Ovary (tissue), 9 donors: Measurements from ENCODE around the gene NKX6-2. TPM values are rescaled to one million over a fixed set of nuclear protein-coding genes. Genes with fewer than 3 reads are reported as not detected.

Source experiments
- DNase-seq, 5 donors: peaks; one replicate each; pipeline ENCODE4 v3.0.0-alpha.2; 2019 to 2020
- H3K27ac ChIP-seq, 2 donors: fragments of 200-600 bp; one replicate each; pipeline versions ENCODE4 v1.5.1 to v1.8.0; 2019 to 2022
- H3K27me3 ChIP-seq: fragments of 200-600 bp; one replicate; pipeline ENCODE4 v1.8.0; 2022
- H3K36me3 ChIP-seq: fragments of 200-600 bp; sonication (generic); one replicate; pipeline ENCODE4 v1.5.1; 2019
- H3K4me1 ChIP-seq: one replicate; pipeline ENCODE4 v1.8.1; 2013; ENCODE audit warnings: mild to moderate bottlenecking, moderate library complexity; ENCODE audit not compliant: insufficient read depth
- H3K4me3 ChIP-seq: fragments of 200-600 bp; sonication (generic); one replicate; pipeline ENCODE4 v1.5.1; 2017
- H3K9me3 ChIP-seq, 2 donors: fragments of 200-600 bp in 1 of 2; sonication (generic) in 1 of 2; one replicate each; pipeline versions ENCODE4 v1.5.1 to v1.8.1; 2013 to 2019; ENCODE audit warnings: mild to moderate bottlenecking in 1 of 2, moderate library complexity in 1 of 2
- CTCF ChIP-seq, 3 donors: fragments of 450-650 bp in 2 of 3; fragments of 200-600 bp in 1 of 3; IDR thresholded peaks; one replicate each; pipeline versions ENCODE4 v1.5.1 to v1.8.0; 2016 to 2022; ENCODE audit warnings: antibody characterized with exemption in 3 of 3, mild to moderate bottlenecking in 1 of 3
- EP300 ChIP-seq: sonication (generic); formaldehyde crosslinking; IDR thresholded peaks from one replicate; pipeline ENCODE4 v1.6.1; 2017; ENCODE audit warnings: antibody characterized with exemption
- POLR2A ChIP-seq: fragments of 450-650 bp; IDR thresholded peaks from one replicate; pipeline ENCODE4 v1.6.1; 2017; ENCODE audit warnings: antibody characterized with exemption, mild to moderate bottlenecking, moderate library complexity
- WGBS, 3 donors: extraction: QIAGEN DNeasy Blood & Tissue Kit in 1 of 3; methylation state at CpG; one replicate each; pipeline versions ENCODE4 v1.1.5 to v1.1.7; 2013 to 2017; 5-methylcytosine and 5-hydroxymethylcytosine counted together
- intact Hi-C, 4 donors: fragments of 100-400 bp; cut with DNase I; formaldehyde crosslinking; loops; one replicate each; pipeline versions ENCODE4 v1.11.0 to v1.15.1; 2022 to 2023
- polyA plus RNA-seq, 2 donors: library from polyadenylated mRNA; stranded (reverse); fragments of 200-250 nt in 1 of 2; fragments of 350-450 nt in 1 of 2; fragmentation: Illumina TruSeq in 1 of 2; extraction: RNeasy Lipid Tissue Mini Kit (QIAGEN cat#74804) in 1 of 2; gene quantifications; one replicate each; pipeline ENCODE4 v1.2.3, GENCODE V29; 2013 to 2014
- total RNA-seq, 7 donors: library from RNA; depleted of rRNA in 2 of 7; stranded (reverse); fragments of >200 nt in 2 of 7; fragmentation: NEBNext Ultra II Directional in 3 of 7; extraction: Animal tissue kit (Norgen Biotek cat#: 25700) in 3 of 7; gene quantifications; one replicate each; pipeline versions ENCODE4 v1.1.0 to v1.2.4, GENCODE V29; 2016 to 2023
- donor health status: DM: no; HTN: no; CAD: no; lungs with moderate emphysema.
- donor health status: DM: no; HTN: no; CAD: no.
- donor health status: Bipolar disorder and iron deficiency.
- donor health status: DM: yes; HTN: yes; CAD: no.
- donor health status: DM: no; HTN: no; CAD: no.
- donor health status: DM: yes; HTN: yes; CAD: no.

Gene NKX6-2
- total and polyA plus RNA-seq, 9 donors = not detected

GRCh38 chr10:132764108-132764507 lies 21.8 kb downstream of the NKX6-2 start:
- DNase-seq = no peak
- intact Hi-C loops = no loop called here
- no peak overlapping the region for H3K4me3 ChIP-seq
- H3K27me3 ChIP-seq = no peaks in the 10 kb centered on the region
- no peak overlapping the region for H3K27ac ChIP-seq
- no peaks in the 10 kb centered on the region for H3K9me3 ChIP-seq
- TF ChIP-seq EP300 (no peak), CTCF (IDR thresholded peaks at IDR 0.05) (no peak), POLR2A (no peak)
- WGBS, 3 donors = 88 to 93% (median 88%) methylated on average over 11 of the region's 11 CpGs
- no peaks in the 10 kb centered on the region for H3K4me1 ChIP-seq
- no peaks in the 10 kb centered on the region for H3K36me3 ChIP-seq

- no peaks in the 10 kb centered on the region for H3K27me3 ChIP-seq
- no peak for DNase-seq
- no peaks in the 10 kb centered on the region for H3K4me1 ChIP-seq
- no peak for TF ChIP-seq CTCF (IDR thresholded peaks at IDR 0.05)
- TF ChIP-seq EP300 = no peak
- no peak for TF ChIP-seq POLR2A
- H3K4me3 ChIP-seq = no peak overlapping the region
- 87 to 93% (median 89%) methylated on average over 5 of the region's 5 CpGs for WGBS, 3 donors
- H3K9me3 ChIP-seq = no peaks in the 10 kb centered on the region
- no peaks in the 10 kb centered on the region for H3K36me3 ChIP-seq
- no peak overlapping the region for H3K27ac ChIP-seq
- intact Hi-C loops = no loop called here
Observed at GRCh38 chr10:132763545-132763944, 22.4 kb downstream of the NKX6-2 start.

GRCh38 chr10:132762267-132762666 lies 23.7 kb downstream of the NKX6-2 start:
- Histone ChIP-seq H3K4me1 (no peaks in the 10 kb centered on the region), H3K27me3 (no peaks in the 10 kb centered on the region), H3K27ac (no peak overlapping the region), H3K9me3 (no peaks in the 10 kb centered on the region), H3K36me3 (no peaks in the 10 kb centered on the region), H3K4me3 (no peak overlapping the region)
- 82 to 97% (median 87%) methylated on average over 6 of the region's 6 CpGs for WGBS, 3 donors
- intact Hi-C loops = no loop called here
- no peak for DNase-seq
- TF ChIP-seq EP300 (no peak), POLR2A (no peak), CTCF (IDR thresholded peaks at IDR 0.05) (no peak)

- WGBS, 3 donors = 96 to 97% (median 96%) methylated on average over 11 of the region's 11 CpGs
- intact Hi-C loops = no loop called here
- no peaks in the 10 kb centered on the region for H3K9me3 ChIP-seq
- no peaks in the 10 kb centered on the region for H3K4me1 ChIP-seq
- H3K4me3 ChIP-seq = no peak overlapping the region
- no peak for TF ChIP-seq EP300
- TF ChIP-seq POLR2A = no peak
- TF ChIP-seq CTCF (IDR thresholded peaks at IDR 0.05) = no peak
- DNase-seq = no peak
- no peaks in the 10 kb centered on the region for H3K36me3 ChIP-seq
- no peak overlapping the region for H3K27ac ChIP-seq
- no peaks in the 10 kb centered on the region for H3K27me3 ChIP-seq
Observed at GRCh38 chr10:132761395-132762060, 24.4 kb downstream of the NKX6-2 start.
